HG03135 (cell line): ENCODE results near the gene ROBO2.

Source experiments
- ATAC-seq: cut with Tn5 transposase; IDR thresholded peaks from one replicate; pipeline ENCODE4 v1.9.1; 2021; ENCODE audit warnings: mild to moderate bottlenecking, moderate library complexity; ENCODE audit not compliant: unreplicated experiment

The ROBO2 gene

GRCh38 chr3:77039606-77040171, at the start of gene ROBO2:
TSS of gene ROBO2 (plus strand) at chr3:77040099. CDS start at chr3:77040786, 687 bp downstream.
- no peak for ATAC-seq

GRCh38 chr3:76990606-76991005, 49.3 kb upstream of the ROBO2 start:
- ATAC-seq: no peak

GRCh38 chr3:76991165-76991564, 48.7 kb upstream of the ROBO2 start:
- no peak for ATAC-seq

GRCh38 chr3:76997733-76998132, 42.2 kb upstream of the ROBO2 start:
- no peak for ATAC-seq

- no peak for ATAC-seq
Observed at GRCh38 chr3:76998555-76998954, 41.3 kb upstream of the ROBO2 start.

- ATAC-seq: no peak
Observed at GRCh38 chr3:77001062-77001701, 38.7 kb upstream of the ROBO2 start.

- ATAC-seq: no peak
Observed at GRCh38 chr3:77014226-77014625, 25.7 kb upstream of the ROBO2 start.

- ATAC-seq: no peak
Observed at GRCh38 chr3:77025471-77025870, 14.4 kb upstream of the ROBO2 start.

- ATAC-seq: no peak
Observed at GRCh38 chr3:77026904-77027634, 12.8 kb upstream of the ROBO2 start.

GRCh38 chr3:77028005-77028404, 11.9 kb upstream of the ROBO2 start:
- ATAC-seq: no peak

GRCh38 chr3:77038468-77038929, 1.4 kb upstream of the ROBO2 start:
- ATAC-seq: no peak

- ATAC-seq: no peak
Observed at GRCh38 chr3:77038930-77039605, 831 bp upstream of the ROBO2 start.

- no peak for ATAC-seq
Observed at GRCh38 chr3:77040216-77040615, 317 bp downstream of the ROBO2 start.

GRCh38 chr3:77040926-77041722, 1.2 kb downstream of the ROBO2 start:
- no peak for ATAC-seq

GRCh38 chr3:77041811-77042210, 1.9 kb downstream of the ROBO2 start:
- no peak for ATAC-seq

- no peak for ATAC-seq
Observed at GRCh38 chr3:77042343-77042742, 2.4 kb downstream of the ROBO2 start.

GRCh38 chr3:77042882-77043281, 3.0 kb downstream of the ROBO2 start:
- ATAC-seq: no peak

- ATAC-seq: no peak
Observed at GRCh38 chr3:77045686-77046085, 5.8 kb downstream of the ROBO2 start.

GRCh38 chr3:77048186-77048585, 8.3 kb downstream of the ROBO2 start:
- ATAC-seq: no peak

- no peak for ATAC-seq
Observed at GRCh38 chr3:77051591-77051990, 11.7 kb downstream of the ROBO2 start.

- no peak for ATAC-seq
Observed at GRCh38 chr3:77052051-77052501, 12.2 kb downstream of the ROBO2 start.
